Ovary (tissue), 9 donors: ENCODE measurements around the gene HTT-AS. TPM values are rescaled to one million over a fixed set of nuclear protein-coding genes. Genes with fewer than 3 reads are reported as not detected.

ENCODE experiments used
- DNase-seq, 5 donors: peaks; one replicate each; pipeline ENCODE4 v3.0.0-alpha.2; 2019 to 2020
- H3K27ac ChIP-seq, 2 donors: fragments of 200-600 bp; one replicate each; pipeline versions ENCODE4 v1.5.1 to v1.8.0; 2019 to 2022
- H3K27me3 ChIP-seq: fragments of 200-600 bp; one replicate; pipeline ENCODE4 v1.8.0; 2022
- H3K36me3 ChIP-seq: fragments of 200-600 bp; sonication (generic); one replicate; pipeline ENCODE4 v1.5.1; 2019
- H3K4me1 ChIP-seq: one replicate; pipeline ENCODE4 v1.8.1; 2013; ENCODE audit warnings: mild to moderate bottlenecking, moderate library complexity; ENCODE audit not compliant: insufficient read depth
- H3K4me3 ChIP-seq: fragments of 200-600 bp; sonication (generic); one replicate; pipeline ENCODE4 v1.5.1; 2017
- H3K9me3 ChIP-seq, 2 donors: fragments of 200-600 bp in 1 of 2; sonication (generic) in 1 of 2; one replicate each; pipeline versions ENCODE4 v1.5.1 to v1.8.1; 2013 to 2019; ENCODE audit warnings: mild to moderate bottlenecking in 1 of 2, moderate library complexity in 1 of 2
- CTCF ChIP-seq, 3 donors: fragments of 450-650 bp in 2 of 3; fragments of 200-600 bp in 1 of 3; IDR thresholded peaks; one replicate each; pipeline versions ENCODE4 v1.5.1 to v1.8.0; 2016 to 2022; ENCODE audit warnings: antibody characterized with exemption in 3 of 3, mild to moderate bottlenecking in 1 of 3
- EP300 ChIP-seq: sonication (generic); formaldehyde crosslinking; IDR thresholded peaks from one replicate; pipeline ENCODE4 v1.6.1; 2017; ENCODE audit warnings: antibody characterized with exemption
- POLR2A ChIP-seq: fragments of 450-650 bp; IDR thresholded peaks from one replicate; pipeline ENCODE4 v1.6.1; 2017; ENCODE audit warnings: antibody characterized with exemption, mild to moderate bottlenecking, moderate library complexity
- WGBS, 3 donors: extraction: QIAGEN DNeasy Blood & Tissue Kit in 1 of 3; methylation state at CpG; one replicate each; pipeline versions ENCODE4 v1.1.5 to v1.1.7; 2013 to 2017; 5-methylcytosine and 5-hydroxymethylcytosine counted together
- intact Hi-C, 4 donors: fragments of 100-400 bp; cut with DNase I; formaldehyde crosslinking; loops; one replicate each; pipeline versions ENCODE4 v1.11.0 to v1.15.1; 2022 to 2023
- polyA plus RNA-seq, 2 donors: library from polyadenylated mRNA; stranded (reverse); fragments of 200-250 nt in 1 of 2; fragments of 350-450 nt in 1 of 2; fragmentation: Illumina TruSeq in 1 of 2; extraction: RNeasy Lipid Tissue Mini Kit (QIAGEN cat#74804) in 1 of 2; gene quantifications; one replicate each; pipeline ENCODE4 v1.2.3, GENCODE V29; 2013 to 2014
- total RNA-seq, 7 donors: library from RNA; depleted of rRNA in 2 of 7; stranded (reverse); fragments of >200 nt in 2 of 7; fragmentation: NEBNext Ultra II Directional in 3 of 7; extraction: Animal tissue kit (Norgen Biotek cat#: 25700) in 3 of 7; gene quantifications; one replicate each; pipeline versions ENCODE4 v1.1.0 to v1.2.4, GENCODE V29; 2016 to 2023
- donor health status: DM: no; HTN: no; CAD: no; lungs with moderate emphysema.
- donor health status: DM: no; HTN: no; CAD: no.
- donor health status: Bipolar disorder and iron deficiency.
- donor health status: DM: yes; HTN: yes; CAD: no.
- donor health status: DM: no; HTN: no; CAD: no.
- donor health status: DM: yes; HTN: yes; CAD: no.

Gene HTT-AS
- total and polyA plus RNA-seq, 9 donors: not detected

- Histone ChIP-seq H3K4me3 (no peak overlapping the region), H3K36me3 (no peaks in the 10 kb centered on the region), H3K27ac (no peak overlapping the region), H3K9me3 (no peaks in the 10 kb centered on the region), H3K27me3 (no peaks in the 10 kb centered on the region), H3K4me1 (no peaks in the 10 kb centered on the region)
- intact Hi-C loops: no loop called here
- no peak for TF ChIP-seq CTCF (IDR thresholded peaks at IDR 0.05)
- no peak for TF ChIP-seq EP300
- no peak for TF ChIP-seq POLR2A
- 91 to 96% (median 94%) methylated on average over 9 of the region's 9 CpGs for WGBS, 3 donors
- no peak for DNase-seq
These were observed 44.9 kb downstream of the HTT-AS start for GRCh38 chr4:3029464-3029863.

GRCh38 chr4:3026540-3026939 is 47.8 kb downstream of the HTT-AS start:
- Histone ChIP-seq H3K36me3 (no peaks in the 10 kb centered on the region), H3K4me1 (no peaks in the 10 kb centered on the region), H3K9me3 (no peaks in the 10 kb centered on the region), H3K4me3 (no peak overlapping the region), H3K27me3 (no peaks in the 10 kb centered on the region), H3K27ac (no peak overlapping the region)
- intact Hi-C loops: no loop called here
- WGBS, 3 donors: 90 to 94% (median 93%) methylated on average over 9 of the region's 9 CpGs
- TF ChIP-seq EP300 (no peak), CTCF (IDR thresholded peaks at IDR 0.05) (no peak), POLR2A (no peak)
- no peak for DNase-seq

GRCh38 chr4:3025881-3026280 is 48.5 kb downstream of the HTT-AS start:
- TF ChIP-seq POLR2A (no peak), CTCF (IDR thresholded peaks at IDR 0.05) (no peak), EP300 (no peak)
- Histone ChIP-seq H3K27ac (no peak overlapping the region), H3K9me3 (no peaks in the 10 kb centered on the region), H3K27me3 (no peaks in the 10 kb centered on the region), H3K36me3 (no peaks in the 10 kb centered on the region), H3K4me3 (no peak overlapping the region), H3K4me1 (no peaks in the 10 kb centered on the region)
- no peak for DNase-seq
- 93 to 95% (median 94%) methylated on average over 21 of the region's 21 CpGs for WGBS, 3 donors
- intact Hi-C loops: no loop called here

GRCh38 chr4:3022651-3023050 is 51.7 kb downstream of the HTT-AS start:
- intact Hi-C loops: no loop called here
- DNase-seq: no peak
- H3K4me1 ChIP-seq: no peaks in the 10 kb centered on the region
- TF ChIP-seq CTCF (IDR thresholded peaks at IDR 0.05) (no peak), POLR2A (no peak), EP300 (no peak)
- no peak overlapping the region for H3K27ac ChIP-seq
- 82 to 83% (median 82%) methylated on average over 3 of the region's 3 CpGs for WGBS, 3 donors
- no peaks in the 10 kb centered on the region for H3K9me3 ChIP-seq
- H3K27me3 ChIP-seq: no peaks in the 10 kb centered on the region
- H3K36me3 ChIP-seq: no peaks in the 10 kb centered on the region
- no peak overlapping the region for H3K4me3 ChIP-seq

GRCh38 chr4:3022112-3022511 is 52.2 kb downstream of the HTT-AS start:
- Histone ChIP-seq H3K27ac (no peak overlapping the region), H3K4me1 (no peaks in the 10 kb centered on the region), H3K36me3 (no peaks in the 10 kb centered on the region), H3K9me3 (no peaks in the 10 kb centered on the region), H3K27me3 (no peaks in the 10 kb centered on the region), H3K4me3 (no peak overlapping the region)
- DNase-seq: no peak
- TF ChIP-seq POLR2A (no peak), EP300 (no peak), CTCF (IDR thresholded peaks at IDR 0.05) (no peak)
- intact Hi-C loops: no loop called here
- WGBS, 3 donors: 87 to 95% (median 90%) methylated on average over 8 of the region's 8 CpGs
